ENCODE results near the gene PDIA2.
"Not testable (repeated sequence)": the region's sequence is repeated elsewhere in the genome, so short reads cannot be mapped to it uniquely, and the experiment has no call there.

Gene PDIA2, protein sequence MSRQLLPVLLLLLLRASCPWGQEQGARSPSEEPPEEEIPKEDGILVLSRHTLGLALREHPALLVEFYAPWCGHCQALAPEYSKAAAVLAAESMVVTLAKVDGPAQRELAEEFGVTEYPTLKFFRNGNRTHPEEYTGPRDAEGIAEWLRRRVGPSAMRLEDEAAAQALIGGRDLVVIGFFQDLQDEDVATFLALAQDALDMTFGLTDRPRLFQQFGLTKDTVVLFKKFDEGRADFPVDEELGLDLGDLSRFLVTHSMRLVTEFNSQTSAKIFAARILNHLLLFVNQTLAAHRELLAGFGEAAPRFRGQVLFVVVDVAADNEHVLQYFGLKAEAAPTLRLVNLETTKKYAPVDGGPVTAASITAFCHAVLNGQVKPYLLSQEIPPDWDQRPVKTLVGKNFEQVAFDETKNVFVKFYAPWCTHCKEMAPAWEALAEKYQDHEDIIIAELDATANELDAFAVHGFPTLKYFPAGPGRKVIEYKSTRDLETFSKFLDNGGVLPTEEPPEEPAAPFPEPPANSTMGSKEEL

DNA sequence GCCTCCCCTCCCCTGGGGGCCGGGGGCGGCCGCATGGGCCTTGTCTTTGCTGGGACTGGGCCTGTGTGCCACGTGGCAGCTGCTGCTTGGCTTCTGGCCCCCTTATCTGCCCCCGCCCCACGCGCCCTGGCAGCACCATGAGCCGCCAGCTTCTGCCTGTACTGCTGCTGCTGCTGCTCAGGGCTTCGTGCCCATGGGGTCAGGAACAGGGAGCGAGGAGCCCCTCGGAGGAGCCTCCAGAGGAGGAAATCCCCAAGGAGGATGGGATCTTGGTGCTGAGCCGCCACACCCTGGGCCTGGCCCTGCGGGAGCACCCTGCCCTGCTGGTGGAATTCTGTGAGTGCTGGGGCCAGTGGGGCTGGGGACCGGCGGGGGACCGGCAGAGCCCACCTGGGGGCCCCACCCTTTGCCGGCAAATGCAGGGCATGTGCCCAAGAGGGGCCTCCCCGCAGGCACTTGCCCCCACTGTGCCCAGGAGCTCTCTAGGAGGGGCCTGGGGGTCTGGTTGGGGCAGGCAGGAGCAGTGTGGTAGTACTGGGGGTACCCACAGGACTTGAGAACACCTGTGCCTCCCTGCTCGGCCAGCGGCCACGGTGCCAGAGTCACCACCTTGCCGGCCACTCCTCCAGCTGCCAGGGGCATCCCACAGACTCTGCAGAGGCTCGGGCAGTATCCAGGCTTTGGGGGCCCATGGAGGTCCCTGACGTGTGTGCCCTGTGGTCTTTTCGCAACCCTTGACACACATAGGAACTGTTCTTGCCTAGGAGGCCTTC lies at the start of gene PDIA2:
TSS of gene PDIA2 (plus strand) at position 132 of the 773 bp plus-strand sequence. CDS start at position 138, 6 bp downstream.
- DNase-seq (ENCODE audit: low read depth, low spot score): no peak
- no peak within 1 kb of the TSS for H3K27ac ChIP-seq

DNA sequence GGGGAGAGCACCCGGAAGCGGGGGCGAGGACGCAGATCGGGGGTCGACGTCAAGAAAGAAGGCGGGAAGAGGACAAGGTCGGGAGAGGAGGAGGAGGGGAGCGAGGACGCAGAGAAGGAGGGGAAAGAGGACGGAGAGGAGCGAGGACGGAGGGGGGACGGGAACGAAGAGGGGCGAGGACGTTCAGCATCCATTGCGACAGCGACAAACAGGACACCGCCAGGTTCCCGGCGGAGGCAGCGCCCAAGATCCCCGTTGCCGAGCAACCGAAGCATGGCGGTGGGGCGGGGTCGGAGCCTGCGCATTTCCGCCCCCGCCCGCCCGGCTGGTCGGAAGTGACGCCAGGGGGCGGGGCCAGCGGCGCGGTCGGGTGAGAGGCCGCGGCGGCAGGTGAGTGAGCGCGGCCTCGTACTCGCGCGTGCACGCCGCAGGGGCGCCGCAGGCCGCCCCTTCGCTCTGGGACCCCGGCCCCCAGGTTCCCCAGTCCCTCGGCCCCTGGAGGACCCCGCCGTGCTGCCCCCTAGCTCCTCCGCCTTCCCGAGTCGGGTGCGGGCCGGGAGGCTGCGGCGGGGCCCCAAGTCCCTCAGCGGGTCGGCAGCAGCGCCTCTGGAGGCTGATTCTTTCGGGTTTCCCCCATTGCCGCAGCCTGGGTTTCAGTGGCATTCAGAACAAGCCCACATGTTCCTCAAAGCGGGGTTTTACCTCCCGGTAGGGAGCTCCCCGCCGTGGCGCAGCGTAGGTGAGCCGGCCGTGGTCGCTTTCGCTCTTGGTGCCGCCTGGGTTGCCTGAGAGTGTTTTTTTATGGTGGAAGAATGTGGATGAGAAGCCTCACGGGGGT lies 48.3 kb upstream of the PDIA2 start, which contains the start of gene FAM234A:
TSS of gene FAM234A (plus strand) at position 354 of the 838 bp plus-strand sequence. CDS start 19,593 bp downstream, outside the sequence.
- H3K27ac ChIP-seq: peak within 1 kb of the TSS; percentile 91
- no peak for DNase-seq (ENCODE audit: low read depth, low spot score)

DNA sequence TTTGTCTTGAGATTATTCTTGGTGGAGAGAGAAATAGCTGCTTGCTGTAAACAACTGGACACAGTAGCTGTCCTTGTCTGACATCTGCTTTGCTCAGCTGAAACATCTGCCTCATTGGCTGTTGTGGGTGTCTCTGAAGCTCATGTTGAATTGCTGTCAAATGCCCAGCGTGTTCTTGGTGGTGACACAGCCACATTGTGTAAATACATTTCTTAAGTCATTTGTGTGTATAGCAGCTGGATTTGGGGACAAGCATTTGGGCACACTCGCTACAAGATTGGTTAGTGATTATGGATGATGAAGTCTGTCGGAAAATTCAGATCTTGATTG lies 43.1 kb upstream of the PDIA2 start:
- DNase-seq (ENCODE audit: low read depth, low spot score): no peak
- H3K27ac ChIP-seq: no peak overlapping the region

DNA sequence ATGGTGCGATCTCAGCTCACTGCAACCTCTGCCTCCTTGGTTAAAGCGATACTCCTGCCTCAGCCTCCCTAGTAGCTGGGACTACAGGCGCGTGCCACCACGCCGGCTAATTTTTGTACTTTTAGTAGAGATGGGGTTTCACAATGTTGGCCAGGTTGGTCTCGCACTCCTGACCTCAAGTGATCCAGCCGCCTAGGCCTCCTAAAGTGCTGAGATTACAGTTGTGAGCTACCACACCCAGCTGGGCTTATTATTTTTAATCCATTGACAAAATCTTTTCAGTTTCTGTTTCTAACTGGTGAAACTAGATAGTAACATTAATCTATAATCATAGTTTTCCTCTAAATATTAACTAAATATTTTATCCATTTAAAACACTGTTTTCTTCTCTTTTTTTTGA lies 42.4 kb upstream of the PDIA2 start:
- no peak for DNase-seq (ENCODE audit: low read depth, low spot score)
- no peak overlapping the region for H3K27ac ChIP-seq

DNA sequence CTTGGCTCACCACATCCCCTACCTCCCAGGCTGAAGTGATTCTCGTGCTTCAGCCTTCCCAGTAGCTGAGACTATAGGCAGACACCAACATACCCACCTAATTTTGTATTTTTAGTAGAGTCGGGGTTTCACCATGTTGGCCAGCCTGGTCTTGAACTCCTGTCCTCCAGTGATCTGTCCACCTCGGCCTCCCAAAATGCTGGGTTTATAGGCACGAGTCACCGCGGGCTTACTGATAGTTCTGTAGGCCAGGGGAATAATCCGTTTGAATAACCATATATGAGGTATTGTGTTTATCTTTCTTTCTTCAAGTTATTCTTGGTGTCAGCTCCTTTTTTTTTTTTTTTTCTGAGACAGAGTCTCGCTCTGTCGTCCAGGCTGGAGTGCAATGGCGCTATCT lies 40.7 kb upstream of the PDIA2 start:
- no peak overlapping the region for H3K27ac ChIP-seq
- no peak for DNase-seq (ENCODE audit: low read depth, low spot score)

DNA sequence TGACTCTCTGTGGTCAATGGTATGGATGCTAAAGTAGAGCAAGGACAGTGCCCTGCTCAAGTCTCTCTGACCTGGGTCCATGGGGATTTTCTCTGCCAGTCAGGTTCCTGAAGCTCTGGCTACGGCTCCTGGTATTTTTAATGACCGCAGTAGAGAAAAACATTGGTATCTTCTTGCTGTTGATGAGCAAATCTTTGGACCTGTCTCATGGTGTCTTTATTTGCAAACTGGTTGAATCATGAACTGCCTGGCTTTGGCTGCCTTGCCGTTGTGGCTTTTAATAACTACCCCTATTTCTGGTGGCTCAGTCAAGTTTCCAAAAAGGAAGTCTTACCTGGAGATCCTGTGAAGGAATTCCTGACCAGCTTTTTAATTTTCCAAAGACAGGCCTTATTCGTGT lies 39.6 kb upstream of the PDIA2 start:
- H3K27ac ChIP-seq: no peak overlapping the region
- no peak for DNase-seq (ENCODE audit: low read depth, low spot score)

DNA sequence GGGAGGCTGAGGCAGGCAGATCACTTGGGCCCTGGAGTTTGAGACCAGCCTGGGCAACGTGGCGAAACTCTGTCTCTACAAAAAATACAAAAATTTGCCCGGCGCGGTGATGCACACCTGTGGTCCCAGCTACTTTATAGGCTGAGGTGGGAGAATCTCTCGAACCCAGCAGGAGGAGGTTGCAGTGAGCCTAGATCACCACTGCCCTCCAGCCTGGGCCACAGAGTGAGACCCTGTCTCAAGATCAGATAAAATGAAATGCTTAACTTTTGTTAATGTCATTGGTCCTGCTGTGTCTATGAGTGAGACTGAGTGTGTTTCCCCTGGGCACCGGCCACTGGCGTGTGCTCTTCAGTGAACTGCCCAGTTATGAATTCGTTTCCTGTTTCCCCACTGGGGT lies 37.9 kb upstream of the PDIA2 start:
- no peak for DNase-seq (ENCODE audit: low read depth, low spot score)
- H3K27ac ChIP-seq: no peak overlapping the region

DNA sequence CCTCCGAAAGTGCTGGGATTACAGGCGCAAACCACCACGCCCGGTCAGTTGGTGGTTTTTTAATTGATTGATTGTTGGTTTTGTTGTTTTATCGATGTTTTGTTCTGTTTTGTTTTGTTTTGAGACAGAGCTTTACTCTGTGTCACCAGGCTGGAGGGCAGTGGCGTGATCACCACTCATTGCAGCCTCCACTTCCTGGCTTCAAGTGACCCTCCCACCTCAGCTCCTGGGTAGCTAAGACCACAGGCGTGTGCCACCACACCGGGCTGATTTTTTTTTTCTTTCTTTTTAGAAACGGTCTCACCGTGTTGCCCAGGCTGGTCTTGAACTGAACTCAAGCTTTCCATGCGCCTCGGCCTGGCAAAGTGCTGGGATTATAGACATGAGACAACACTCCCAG lies 35.9 kb upstream of the PDIA2 start:
- no peak overlapping the region for H3K27ac ChIP-seq

DNA sequence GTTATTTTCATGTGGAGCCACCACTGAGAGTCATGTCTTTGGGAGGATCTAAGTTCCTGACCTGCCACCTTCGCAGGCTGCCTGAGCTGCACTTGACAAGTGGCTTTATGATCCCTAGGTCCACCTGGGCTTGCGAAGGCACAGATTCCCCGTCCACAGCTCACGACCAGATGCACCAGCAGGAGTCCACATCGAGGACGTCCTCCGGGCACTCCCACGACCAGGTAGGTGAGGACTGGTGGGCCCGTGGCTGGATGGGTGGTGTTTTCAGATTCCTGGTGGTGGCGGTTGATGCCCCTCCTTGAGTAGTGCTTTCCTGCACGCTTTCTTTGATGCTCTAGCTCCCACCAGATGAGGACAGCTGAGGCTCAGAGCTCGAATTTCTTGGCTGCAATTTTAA lies 33.5 kb upstream of the PDIA2 start:
- DNase-seq (ENCODE audit: low read depth, low spot score): no peak
- no peak overlapping the region for H3K27ac ChIP-seq

More for the DNA sequence above, 35.9 kb upstream of the PDIA2 start:
- DNase-seq (ENCODE audit: low read depth, low spot score): no peak

DNA sequence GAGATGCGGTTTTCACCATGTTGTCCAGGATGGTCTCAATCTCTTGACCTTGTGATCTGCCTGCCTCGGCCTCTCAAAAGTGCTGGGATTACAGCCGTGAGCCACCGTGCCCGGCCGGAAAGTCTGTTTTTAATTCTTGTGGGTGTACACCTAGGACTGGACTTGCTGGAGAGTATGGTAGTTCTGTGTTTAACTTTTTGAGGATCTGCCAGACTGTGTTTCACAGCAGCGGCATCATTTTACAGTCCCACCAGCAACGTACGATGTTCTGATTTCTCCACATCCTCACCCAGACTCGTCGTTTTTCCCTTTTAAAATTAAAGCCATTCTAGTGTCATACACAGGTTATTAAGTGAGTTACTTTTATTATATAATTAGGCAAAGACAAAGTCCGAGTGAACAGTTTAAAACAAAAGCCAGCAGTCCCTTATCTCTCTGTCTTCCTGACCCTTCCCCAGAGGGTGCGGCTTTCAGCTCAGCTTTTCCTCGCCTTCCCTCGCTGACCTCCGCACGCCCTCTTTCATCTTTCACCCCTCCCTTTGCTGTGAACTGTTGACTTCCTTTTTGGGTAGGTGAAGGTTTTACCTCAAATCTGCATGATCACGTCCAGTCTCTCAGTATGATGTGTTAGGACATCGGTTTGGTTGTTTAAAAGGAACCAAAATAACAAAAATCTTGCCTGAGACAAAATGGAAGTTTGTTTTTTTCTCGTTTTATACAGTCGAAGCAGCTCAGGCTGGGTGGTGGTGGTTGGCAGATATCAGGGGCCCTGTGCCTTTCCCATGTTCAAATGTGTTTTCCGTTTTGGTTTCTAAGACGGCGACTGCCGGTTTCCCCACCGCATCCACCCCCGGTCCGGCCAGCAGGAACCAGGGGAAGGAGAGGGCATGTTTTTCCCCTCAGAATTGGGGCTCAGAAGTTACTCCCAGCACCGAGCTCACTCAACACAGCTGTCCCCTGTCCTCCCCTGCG lies 30.3 kb upstream of the PDIA2 start:
- DNase-seq (ENCODE audit: low read depth, low spot score): no peak
- no peak overlapping the region for H3K27ac ChIP-seq

DNA sequence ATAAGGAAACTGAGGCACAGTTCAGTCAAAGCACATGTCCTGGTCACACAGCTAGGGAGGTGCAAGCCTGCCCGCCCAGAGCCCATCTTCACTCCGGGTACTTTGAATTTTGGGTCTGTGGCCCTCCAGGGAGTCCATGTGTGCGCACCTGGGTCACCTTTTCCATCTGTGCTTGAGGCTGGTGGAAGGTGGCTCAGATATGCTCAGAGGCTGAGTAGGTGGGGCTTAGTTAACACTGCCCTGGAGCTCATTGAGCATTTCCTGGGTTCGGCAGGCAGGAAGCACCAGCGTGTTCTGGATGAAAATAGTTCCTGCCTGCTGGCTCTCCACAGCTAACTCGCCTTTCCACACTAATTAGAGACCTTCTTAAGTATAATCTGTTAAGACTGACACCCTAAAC lies 29.1 kb upstream of the PDIA2 start:
- H3K27ac ChIP-seq: no peak overlapping the region
- no peak for DNase-seq (ENCODE audit: low read depth, low spot score)

DNA sequence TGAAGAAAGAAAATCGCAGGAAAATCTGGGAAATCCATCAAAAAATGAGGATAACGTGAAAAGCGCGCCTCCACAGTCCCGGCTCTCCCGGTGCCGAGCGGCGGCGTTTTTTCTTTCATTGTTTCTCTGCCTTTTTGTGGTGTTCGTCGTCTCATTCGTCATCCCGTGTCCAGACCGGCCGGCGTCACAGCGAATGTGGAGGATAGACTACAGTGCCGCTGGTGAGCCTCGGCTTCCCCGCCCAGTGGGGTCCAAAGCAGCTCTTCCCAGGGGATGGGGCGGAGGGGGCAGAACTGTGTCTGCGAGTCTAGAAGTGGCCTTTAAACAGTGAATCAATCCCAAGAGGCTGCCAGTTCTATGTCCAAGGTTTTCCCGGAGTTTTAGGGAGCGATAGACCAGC lies 28.5 kb upstream of the PDIA2 start:
- no peak for DNase-seq (ENCODE audit: low read depth, low spot score)

DNA sequence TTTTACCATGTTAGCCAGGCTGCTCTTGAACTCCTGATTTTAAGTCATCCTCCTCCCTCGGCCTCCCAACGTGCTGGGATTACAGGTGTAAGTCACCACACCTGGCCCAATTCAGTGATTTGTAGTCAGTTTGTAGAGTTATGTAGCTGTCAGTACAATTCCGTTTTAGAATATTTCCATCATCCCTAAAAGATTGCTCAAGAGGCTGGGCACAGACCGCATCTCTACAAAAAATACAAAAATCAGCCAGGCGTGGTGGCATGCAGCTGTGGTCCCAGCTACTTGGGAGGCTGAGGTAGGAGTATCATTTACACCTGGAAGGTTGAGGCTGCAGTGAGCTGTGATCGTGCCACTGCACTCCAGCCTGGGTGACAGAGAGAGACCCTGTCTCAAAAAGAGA lies 27.8 kb upstream of the PDIA2 start:
- DNase-seq (ENCODE audit: low read depth, low spot score): no peak
- H3K27ac ChIP-seq: no peak overlapping the region

More for the DNA sequence above, 28.5 kb upstream of the PDIA2 start:
- H3K27ac ChIP-seq: no peak overlapping the region

DNA sequence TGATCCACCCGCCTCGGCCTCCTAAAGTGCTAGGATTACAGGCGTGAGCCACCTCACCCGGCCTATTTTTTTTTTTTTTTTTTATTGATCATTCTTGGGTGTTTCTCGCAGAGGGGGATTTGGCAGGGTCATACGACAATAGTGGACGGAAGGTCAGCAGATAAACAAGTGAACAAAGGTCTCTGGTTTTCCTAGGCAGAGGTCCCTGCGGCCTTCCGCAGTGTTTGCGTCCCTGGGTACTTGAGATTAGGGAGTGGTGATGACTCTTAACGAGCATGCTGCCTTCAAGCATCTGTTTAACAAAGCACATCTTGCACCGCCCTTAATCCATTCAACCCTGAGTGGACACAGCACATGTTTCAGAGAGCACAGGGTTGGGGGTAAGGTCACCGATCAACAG lies 24.9 kb upstream of the PDIA2 start:
- not testable (repeated sequence) for DNase-seq (ENCODE audit: low read depth, low spot score); H3K27ac ChIP-seq

DNA sequence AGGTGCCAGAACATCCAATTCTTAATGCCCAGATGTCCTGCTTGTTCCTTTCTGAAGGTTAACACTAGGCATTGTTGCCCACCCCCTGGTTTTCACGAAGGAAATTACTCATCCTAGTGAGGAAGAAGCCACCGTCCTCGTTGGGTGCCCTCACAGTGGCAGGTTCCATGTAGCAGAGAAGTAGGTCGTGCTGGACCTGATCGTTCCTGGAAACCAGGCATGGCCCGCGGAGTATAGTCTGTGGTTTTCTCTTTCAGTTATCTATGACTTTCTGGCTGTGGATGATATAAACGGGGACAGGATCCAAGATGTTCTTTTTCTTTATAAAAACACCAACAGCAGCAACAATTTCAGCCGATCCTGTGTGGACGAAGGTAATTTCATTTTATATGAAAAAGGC lies 23.7 kb upstream of the PDIA2 start:
- DNase-seq (ENCODE audit: low read depth, low spot score): no peak
- no peak overlapping the region for H3K27ac ChIP-seq

DNA sequence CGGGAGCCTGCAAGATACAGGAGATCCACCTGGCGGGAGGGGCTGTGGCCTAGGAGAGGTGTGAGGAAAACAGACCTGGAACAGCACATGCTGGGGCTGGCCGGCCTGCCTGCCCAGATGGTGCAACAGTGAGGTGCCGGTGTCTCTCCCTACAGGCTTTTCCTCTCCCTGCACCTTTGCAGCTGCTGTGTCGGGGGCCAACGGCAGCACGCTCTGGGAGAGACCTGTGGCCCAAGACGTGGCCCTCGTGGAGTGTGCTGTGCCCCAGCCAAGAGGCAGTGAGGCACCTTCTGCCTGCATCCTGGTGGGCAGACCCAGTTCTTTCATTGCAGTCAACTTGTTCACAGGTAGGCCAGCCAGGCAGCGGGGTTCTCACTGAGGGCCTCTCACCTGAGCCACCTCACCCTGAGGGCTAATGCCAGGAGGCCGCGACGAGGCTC lies 23.1 kb upstream of the PDIA2 start:
- H3K27ac ChIP-seq: no peak overlapping the region
- no peak for DNase-seq (ENCODE audit: low read depth, low spot score)

DNA sequence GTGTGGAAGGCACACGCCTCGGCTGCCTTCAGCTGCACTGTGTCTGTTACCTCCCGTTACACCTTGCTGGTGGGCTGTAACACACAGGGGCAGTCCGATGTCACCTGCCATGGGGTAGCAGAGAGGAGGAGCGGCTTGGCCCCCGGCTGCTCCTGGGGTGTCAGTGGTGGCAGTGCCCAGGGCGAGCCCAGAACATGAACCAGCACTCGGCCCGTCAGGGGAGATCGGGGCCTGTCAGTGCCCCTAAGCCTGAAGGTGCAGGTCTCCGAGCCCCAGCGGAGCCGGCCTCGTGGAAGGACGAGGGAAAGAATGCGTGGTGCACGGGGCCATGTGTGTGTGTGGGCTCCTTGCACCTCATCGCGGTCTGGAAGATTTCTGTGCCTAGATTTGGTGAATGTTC lies 22.6 kb upstream of the PDIA2 start:
- DNase-seq (ENCODE audit: low read depth, low spot score): no peak
- H3K27ac ChIP-seq: no peak overlapping the region

DNA sequence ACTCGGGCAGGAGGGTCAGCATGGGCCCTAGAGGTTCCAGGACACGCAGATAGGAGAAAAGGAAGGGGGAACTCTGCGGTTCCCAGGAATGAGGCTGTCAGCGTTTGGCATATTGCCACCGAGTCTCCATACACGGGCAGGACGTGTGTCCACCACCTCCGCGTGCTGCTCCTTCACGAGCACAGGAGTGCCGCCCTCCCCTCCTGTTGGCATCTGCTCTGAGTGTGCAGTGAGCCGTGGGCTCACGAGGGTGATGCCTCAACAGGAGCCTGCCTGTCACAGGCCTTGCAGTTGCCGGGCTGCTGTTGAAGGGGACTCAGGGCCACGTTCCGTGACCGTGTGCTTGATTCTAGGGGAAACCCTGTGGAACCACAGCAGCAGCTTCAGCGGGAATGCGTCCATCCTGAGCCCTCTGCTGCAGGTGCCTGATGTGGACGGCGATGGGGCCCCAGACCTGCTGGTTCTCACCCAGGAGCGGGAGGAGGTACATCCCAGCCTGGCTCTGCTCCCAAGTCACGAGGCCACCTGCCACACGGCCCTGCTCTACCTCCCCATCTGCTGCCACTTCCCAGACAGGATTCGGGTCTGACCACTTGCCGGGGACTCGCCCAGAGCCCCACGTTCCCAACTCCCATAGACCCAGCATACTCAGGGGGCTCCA lies 21.8 kb upstream of the PDIA2 start:
- H3K27ac ChIP-seq: no peak overlapping the region

More for the DNA sequence above, 21.8 kb upstream of the PDIA2 start:
- DNase-seq (ENCODE audit: low read depth, low spot score): no peak
